Body of pancreas (tissue), 4 donors: ENCODE data around the gene COMT. TPM values are rescaled to one million over a fixed set of nuclear protein-coding genes. Genes with fewer than 3 reads are reported as not detected.
A peak's percentile ranks its signal among the peaks of the same experiment; 100 is the strongest.

Experiments used
- ATAC-seq: fragments of 150-250 bp; one replicate; pipeline ENCODE4 v1.9.1; 2016
- DNase-seq, 4 donors: peaks; one replicate each; pipeline ENCODE4 v3.0.0-alpha.2; 2019
- H3K27ac ChIP-seq, 4 donors: fragments of 200-600 bp; sonication (generic); 1 replicate in 3 of 4; 2 replicates in 1 of 4; pipeline versions ENCODE4 v1.5.1 to v1.6.1; 2016 to 2019; ENCODE audit warnings: mild to moderate bottlenecking in 1 of 4, mixed read lengths in 1 of 4, moderate library complexity in 1 of 4
- H3K27me3 ChIP-seq, 2 donors: fragments of 200-600 bp; sonication (generic); one replicate each; pipeline ENCODE4 v1.6.0; 2016; ENCODE audit warnings: mild to moderate bottlenecking in 1 of 2
- H3K36me3 ChIP-seq, 2 donors: fragments of 200-600 bp; sonication (generic); replicated peaks in 1 of 2; 2 replicates each; pipeline ENCODE4 v1.5.1; 2016; ENCODE audit warnings: low read depth in 2 of 2; ENCODE audit not compliant: insufficient read depth in 1 of 2
- H3K4me1 ChIP-seq: fragments of 200-600 bp; sonication (generic); one replicate; pipeline ENCODE4 v1.6.0; 2016
- H3K4me3 ChIP-seq, 2 donors: fragments of 200-600 bp; sonication (generic); 1 replicate in 1 of 2; 2 replicates in 1 of 2; pipeline ENCODE4 v1.5.1; 2016 to 2019
- H3K9me3 ChIP-seq, 3 donors: fragments of 200-600 bp; sonication (generic); 1 replicate in 2 of 3; 2 replicates in 1 of 3; pipeline ENCODE4 v1.5.1; 2016
- POLR2A ChIP-seq, 3 donors: fragments of 450-650 bp; IDR thresholded peaks; one replicate each; pipeline ENCODE4 v1.6.1; 2016; ENCODE audit warnings: antibody characterized with exemption in 3 of 3, mild to moderate bottlenecking in 2 of 3
- WGBS, 2 donors: methylation state at CpG; one replicate each; pipeline ENCODE4 v1.1.5; 2017; 5-methylcytosine and 5-hydroxymethylcytosine counted together
- intact Hi-C: fragments of 100-400 bp; cut with DNase I; formaldehyde crosslinking; loops from one replicate; pipeline ENCODE4 v1.15.1; 2023
- total RNA-seq, 2 donors: library from RNA; depleted of rRNA; stranded (reverse); fragments of >200 nt; gene quantifications; one replicate each; pipeline ENCODE4 v1.1.0, GENCODE V29; 2016
- TF ChIP-seq, protein P1 (sequence below), 7 experiments: fragments of 450-650 bp in 4 of 7; fragments of 200-600 bp in 3 of 7; sonication (generic) in 3 of 7; IDR thresholded peaks; one replicate each; pipeline ENCODE4 v1.5.1; 2016 to 2019; ENCODE audit warnings: antibody characterized with exemption in 7 of 7

The COMT gene
- total RNA-seq, 2 donors from 2014 or later, result 85.6 to 98.2 TPM

DNA sequence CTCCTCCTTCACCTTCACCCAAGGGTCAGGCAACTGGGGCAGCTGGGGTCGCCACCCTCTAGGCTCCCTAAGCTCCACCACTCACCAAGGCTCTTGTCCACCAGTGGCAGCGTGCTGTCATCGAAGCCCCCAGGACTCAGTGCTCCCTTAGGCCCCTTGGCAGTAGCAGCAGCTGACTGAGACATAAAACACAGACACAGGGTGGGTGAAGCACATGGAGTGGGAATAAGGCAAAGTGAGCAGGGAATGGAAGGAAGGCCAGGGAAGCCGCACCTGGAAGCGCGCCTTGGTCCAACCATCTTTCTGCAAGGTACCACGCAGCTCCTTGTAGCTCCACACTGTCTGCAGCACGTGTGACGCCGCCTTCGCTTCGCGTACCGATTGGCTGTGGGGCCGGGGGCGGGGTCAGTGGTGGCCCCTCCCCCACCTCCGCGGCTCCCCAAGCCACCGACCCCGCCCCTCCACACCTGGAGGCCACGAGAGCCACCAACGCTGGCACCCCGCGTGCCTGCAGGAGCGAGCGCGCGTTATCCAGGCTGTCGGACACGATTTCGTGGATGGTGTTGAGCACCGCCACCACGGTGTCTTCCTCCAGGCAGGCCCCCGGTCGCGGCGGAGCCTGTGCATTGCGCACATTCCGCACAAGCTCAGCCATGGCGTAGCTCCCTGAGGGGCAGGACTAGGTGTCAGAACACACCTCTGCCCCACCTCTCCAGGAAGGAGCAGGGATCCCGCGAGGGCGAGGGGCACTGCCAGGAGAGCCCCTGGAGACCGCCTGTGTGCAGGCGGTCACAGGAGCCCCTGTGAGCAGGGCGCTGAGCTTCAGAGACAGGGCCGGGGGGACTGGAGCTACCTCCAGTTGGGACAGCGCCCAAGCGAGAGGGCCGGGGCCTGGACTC, 31.3 kb downstream of the COMT start:
- no peaks in the 10 kb centered on the region for H3K27me3 ChIP-seq
- no peaks in the 10 kb centered on the region for H3K4me1 ChIP-seq
- H3K9me3 ChIP-seq, result no peaks in the 10 kb centered on the region
- DNase-seq, result no peak
- intact Hi-C loops, result loop anchor here (5.0 to 10.0 kb wide), 2 partner anchors 149 to 322 kb away; no protein-coding TSS in a partner anchor
- 91 to 96% methylated on average over 11 to 47 of the region's 50 CpGs for WGBS, 2 donors
- TF ChIP-seq, protein P1, sequence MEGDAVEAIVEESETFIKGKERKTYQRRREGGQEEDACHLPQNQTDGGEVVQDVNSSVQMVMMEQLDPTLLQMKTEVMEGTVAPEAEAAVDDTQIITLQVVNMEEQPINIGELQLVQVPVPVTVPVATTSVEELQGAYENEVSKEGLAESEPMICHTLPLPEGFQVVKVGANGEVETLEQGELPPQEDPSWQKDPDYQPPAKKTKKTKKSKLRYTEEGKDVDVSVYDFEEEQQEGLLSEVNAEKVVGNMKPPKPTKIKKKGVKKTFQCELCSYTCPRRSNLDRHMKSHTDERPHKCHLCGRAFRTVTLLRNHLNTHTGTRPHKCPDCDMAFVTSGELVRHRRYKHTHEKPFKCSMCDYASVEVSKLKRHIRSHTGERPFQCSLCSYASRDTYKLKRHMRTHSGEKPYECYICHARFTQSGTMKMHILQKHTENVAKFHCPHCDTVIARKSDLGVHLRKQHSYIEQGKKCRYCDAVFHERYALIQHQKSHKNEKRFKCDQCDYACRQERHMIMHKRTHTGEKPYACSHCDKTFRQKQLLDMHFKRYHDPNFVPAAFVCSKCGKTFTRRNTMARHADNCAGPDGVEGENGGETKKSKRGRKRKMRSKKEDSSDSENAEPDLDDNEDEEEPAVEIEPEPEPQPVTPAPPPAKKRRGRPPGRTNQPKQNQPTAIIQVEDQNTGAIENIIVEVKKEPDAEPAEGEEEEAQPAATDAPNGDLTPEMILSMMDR (IDR thresholded peaks at IDR 0.05), result no peak
- no peak for TF ChIP-seq POLR2A (IDR thresholded peaks at IDR 0.05)
- H3K27ac ChIP-seq, result no peak overlapping the region
- H3K36me3 ChIP-seq, result no peaks in the 10 kb centered on the region
- no peak overlapping the region for H3K4me3 ChIP-seq
- no peak for ATAC-seq

DNA sequence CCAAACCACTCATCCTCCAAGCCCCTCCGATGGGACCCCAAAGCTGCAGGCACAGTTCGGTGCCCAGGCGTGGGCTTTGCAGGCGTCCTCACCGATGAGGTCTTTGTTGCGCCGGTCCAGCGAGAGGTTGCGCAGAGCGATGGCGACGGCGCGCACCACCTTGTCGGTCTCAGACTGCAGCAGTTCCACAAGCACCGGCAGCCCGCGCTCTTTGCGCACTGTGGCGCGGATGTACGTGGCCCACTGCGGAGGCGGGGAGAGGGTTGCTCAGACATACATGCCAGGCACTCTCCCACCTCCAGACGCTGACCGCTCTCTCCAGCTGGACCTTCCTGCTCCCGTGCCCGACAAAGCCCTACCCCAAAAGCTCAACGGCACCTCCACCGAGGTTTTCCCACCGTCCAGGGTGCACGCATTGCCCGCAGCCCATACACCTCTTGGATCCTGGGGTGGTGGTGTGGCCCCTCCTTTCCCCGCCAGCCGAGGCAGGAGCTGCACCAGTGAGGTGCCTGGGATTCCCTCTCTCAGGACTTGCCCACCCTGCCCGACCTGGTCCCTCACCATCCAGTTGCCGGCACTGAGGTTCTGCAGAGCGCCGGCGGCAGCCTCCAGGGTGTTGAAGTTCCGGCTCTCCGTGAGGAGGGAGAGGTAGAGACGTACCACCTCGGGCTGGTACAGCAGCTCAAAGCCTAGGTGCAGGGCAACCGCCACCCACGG, 32.1 kb downstream of the COMT start:
- DNase-seq, result no peak
- no peaks in the 10 kb centered on the region for H3K4me1 ChIP-seq
- TF ChIP-seq, protein P1 (IDR thresholded peaks at IDR 0.05), result no peak
- no peak for TF ChIP-seq POLR2A (IDR thresholded peaks at IDR 0.05)
- no peak for ATAC-seq
- no peaks in the 10 kb centered on the region for H3K27me3 ChIP-seq
- intact Hi-C loops, result loop anchor here (5.0 to 10.0 kb wide), 2 partner anchors 149 to 321 kb away; no protein-coding TSS in a partner anchor
- no peak overlapping the region for H3K27ac ChIP-seq
- H3K9me3 ChIP-seq, result no peaks in the 10 kb centered on the region
- H3K4me3 ChIP-seq, result no peak overlapping the region
- H3K36me3 ChIP-seq, result no peaks in the 10 kb centered on the region
- 94 to 97% methylated on average over 32 to 46 of the region's 46 CpGs for WGBS, 2 donors

DNA sequence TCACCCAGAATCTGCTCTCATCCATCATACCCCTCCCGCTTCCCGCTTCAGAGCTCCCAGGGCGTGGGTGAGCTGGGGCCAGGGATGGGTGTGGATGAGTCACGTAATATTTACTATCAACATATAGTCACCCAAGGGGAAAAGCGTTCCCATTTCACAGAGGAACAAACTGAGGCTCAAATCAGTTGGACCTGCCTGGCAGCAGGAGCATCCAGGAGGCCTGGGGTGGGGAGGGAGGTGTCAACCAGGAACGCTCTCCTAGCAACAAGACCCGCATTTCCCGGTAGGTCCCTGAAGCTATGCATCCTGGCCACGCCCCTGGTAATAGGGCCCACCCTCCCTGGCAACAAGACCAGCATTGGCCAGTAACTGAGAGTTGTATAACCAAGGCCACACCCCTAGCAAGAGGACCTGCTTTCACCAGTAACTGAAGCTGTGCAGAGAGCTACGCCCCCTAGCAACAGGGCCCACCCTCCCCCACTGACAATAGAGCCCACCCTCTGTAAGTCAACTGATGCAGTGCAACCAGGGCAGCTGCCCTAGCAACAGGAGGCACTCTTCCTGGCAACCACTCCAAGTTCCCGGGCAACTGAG, 32.8 kb downstream of the COMT start:
- no peaks in the 10 kb centered on the region for H3K27me3 ChIP-seq
- no peaks in the 10 kb centered on the region for H3K36me3 ChIP-seq
- peak in 3 of 4 donors; percentile 38 to 64 (median 44) for DNase-seq
- H3K9me3 ChIP-seq, result no peaks in the 10 kb centered on the region
- no peak overlapping the region for H3K27ac ChIP-seq
- ATAC-seq, result no peak
- TF ChIP-seq, protein P1 (IDR thresholded peaks at IDR 0.05), result no peak
- TF ChIP-seq POLR2A (IDR thresholded peaks at IDR 0.05), result no peak
- intact Hi-C loops, result loop anchor here (5.0 to 10.0 kb wide), 2 partner anchors 148 to 320 kb away; no protein-coding TSS in a partner anchor
- WGBS, 2 donors, result 42 to 75% methylated on average over 3 to 11 of the region's 11 CpGs
- no peak overlapping the region for H3K4me3 ChIP-seq
- no peaks in the 10 kb centered on the region for H3K4me1 ChIP-seq

DNA sequence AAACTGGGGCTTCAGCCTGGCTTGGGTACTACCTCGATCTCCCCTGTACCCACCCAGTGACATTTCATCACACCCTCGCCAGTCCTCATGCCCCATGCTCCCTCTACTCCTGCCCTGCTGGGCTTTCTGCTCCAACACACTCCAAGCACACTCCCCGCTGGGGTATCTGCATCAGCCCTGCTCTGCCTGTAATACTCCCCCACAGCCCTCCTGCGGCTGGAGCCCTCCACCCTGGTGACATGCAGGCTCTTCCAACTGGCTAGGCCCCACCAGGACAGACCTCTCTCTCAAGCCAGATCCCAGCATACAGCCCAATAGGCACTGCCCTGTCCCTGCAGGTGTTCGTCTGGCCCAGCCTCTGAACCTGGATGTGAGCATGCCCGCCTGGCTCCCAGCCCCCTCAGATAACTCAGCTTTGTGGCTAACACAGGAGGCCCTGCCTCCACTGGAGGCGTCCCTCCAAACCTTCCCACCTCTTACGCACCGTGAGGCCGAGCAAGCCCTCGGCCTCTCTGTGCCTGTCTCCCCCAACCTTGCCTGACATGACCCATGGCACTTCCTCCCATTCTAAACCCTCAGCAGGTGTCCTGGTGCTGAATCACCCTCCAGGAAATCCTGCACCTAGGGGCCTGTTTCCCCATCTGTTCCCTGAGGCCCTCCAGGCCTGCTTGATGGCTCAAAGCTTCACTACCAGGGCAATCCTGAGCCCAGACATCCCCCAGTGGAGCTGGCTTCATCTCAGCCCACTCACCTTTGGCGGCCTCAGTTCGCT, 33.5 kb downstream of the COMT start:
- H3K36me3 ChIP-seq, result no peaks in the 10 kb centered on the region
- intact Hi-C loops, result loop anchor here (5.0 to 10.0 kb wide), 2 partner anchors 147 to 320 kb away; no protein-coding TSS in a partner anchor

More for the DNA sequence above, 33.5 kb downstream of the COMT start:
- WGBS, 2 donors, result 73 to 84% methylated on average over 11 to 12 of the region's 13 CpGs
- H3K27me3 ChIP-seq, result no peaks in the 10 kb centered on the region
- no peaks in the 10 kb centered on the region for H3K9me3 ChIP-seq
- no peak for DNase-seq
- ATAC-seq, result no peak
- no peak for TF ChIP-seq POLR2A (IDR thresholded peaks at IDR 0.05)
- TF ChIP-seq, protein P1 (IDR thresholded peaks at IDR 0.05), result no peak
- no peaks in the 10 kb centered on the region for H3K4me1 ChIP-seq
- no peak overlapping the region for H3K27ac ChIP-seq
- H3K4me3 ChIP-seq, result no peak overlapping the region
